Activated CD8-positive, alpha-beta memory T cell treated with anti-CD3 and anti-CD28 coated beads, Interleukin-2, amount 10 ng/mL, durations not matched to agents 7 days and 5 days (primary cell): ENCODE measurements around the gene SMURF2. TPM values are rescaled to one million over a fixed set of nuclear protein-coding genes. Genes with fewer than 3 reads are reported as not detected.
A peak's percentile ranks its signal among the peaks of the same experiment; 100 is the strongest.
"Not testable (repeated sequence)": the region's sequence is repeated elsewhere in the genome, so short reads cannot be mapped to it uniquely, and the experiment has no call there.

Experiments used
- ATAC-seq: fragments of 150-1000 bp; cut with Tn5 transposase; one replicate; pipeline ENCODE4 v1.10.0; 2021; ENCODE audit warnings: moderate library complexity
- CTCF ChIA-PET: fragments of 350-600 bp; sonication (Branson Sonifier 250); formaldehyde crosslinking; loops from one replicate; lab custom pipeline; 2021; ENCODE audit warnings: antibody characterized with exemption; lab: Charles Lee
- DNase-seq: peaks from one replicate; pipeline ENCODE4 v3.0.0-alpha.2; 2020
- H3K27ac Mint-ChIP-seq: one replicate; pipeline ENCODE4 v1.8.0; 2021; ENCODE audit warnings: mild to moderate bottlenecking, mixed read lengths
- H3K27me3 Mint-ChIP-seq: one replicate; pipeline ENCODE4 v1.8.0; 2021; ENCODE audit warnings: mixed read lengths
- H3K36me3 Mint-ChIP-seq: one replicate; pipeline ENCODE4 v1.8.0; 2021; ENCODE audit warnings: mild to moderate bottlenecking, mixed read lengths
- H3K4me1 Mint-ChIP-seq: one replicate; pipeline ENCODE4 v1.8.0; 2021; ENCODE audit warnings: mixed read lengths
- H3K4me3 Mint-ChIP-seq: one replicate; pipeline ENCODE4 v1.8.0; 2021; ENCODE audit warnings: mild to moderate bottlenecking, moderate library complexity, mixed read lengths
- H3K9me3 Mint-ChIP-seq: one replicate; pipeline ENCODE4 v1.8.0; 2022; ENCODE audit warnings: low read depth, mixed read lengths
- total RNA-seq, 2 experiments: library from RNA; stranded (reverse); gene quantifications; one replicate each; pipeline ENCODE4 v1.2.3, GENCODE V29; 2021

SMURF2 gene
- total RNA-seq, 2 experiments from 2014 or later = 16.0 to 22.1 TPM

GRCh38 chr17:64660978-64661725 is 955 bp downstream of the SMURF2 start:
- H3K9me3 Mint-ChIP-seq, H3K36me3 Mint-ChIP-seq, H3K27me3 Mint-ChIP-seq: not testable (repeated sequence)
- H3K4me1 Mint-ChIP-seq = peaks cover 36% of the 10 kb centered on the region
- H3K4me3 Mint-ChIP-seq = peak overlapping the region; percentile 98
- H3K27ac Mint-ChIP-seq = peak overlapping the region; percentile 92
- ATAC-seq = peak; percentile 8
- DNase-seq = peak; percentile 56
- CTCF ChIA-PET = interaction anchor here (0.7 to 2.2 kb wide), 5 partner anchors 12 to 242 kb away, joined by 3 to 7 read pairs (median 4); no protein-coding TSS in a partner anchor

GRCh38 chr17:64660195-64660977 is 1.7 kb downstream of the SMURF2 start:
- ATAC-seq, H3K27me3 Mint-ChIP-seq, CTCF ChIA-PET, H3K9me3 Mint-ChIP-seq, H3K36me3 Mint-ChIP-seq, DNase-seq: not testable (repeated sequence)
- peaks cover 36% of the 10 kb centered on the region for H3K4me1 Mint-ChIP-seq
- peak overlapping the region; percentile 92 for H3K27ac Mint-ChIP-seq
- peak overlapping the region; percentile 98 for H3K4me3 Mint-ChIP-seq

GRCh38 chr17:64658931-64659330 is 3.2 kb downstream of the SMURF2 start:
- CTCF ChIA-PET = no interaction called here
- H3K4me1 Mint-ChIP-seq = peaks cover 38% of the 10 kb centered on the region
- no peaks in the 10 kb centered on the region for H3K9me3 Mint-ChIP-seq
- H3K4me3 Mint-ChIP-seq = no peak overlapping the region
- H3K36me3 Mint-ChIP-seq = peaks cover 10% of the 10 kb centered on the region
- H3K27ac Mint-ChIP-seq = peak overlapping the region; percentile 0
- no peaks in the 10 kb centered on the region for H3K27me3 Mint-ChIP-seq
- DNase-seq = no peak
- no peak for ATAC-seq

GRCh38 chr17:64657610-64658125 is 4.4 kb downstream of the SMURF2 start:
- H3K9me3 Mint-ChIP-seq = no peaks in the 10 kb centered on the region
- DNase-seq = no peak
- CTCF ChIA-PET = interaction anchor here (0.7 to 2.2 kb wide), 7 partner anchors 10 to 167 kb away, joined by 3 to 8 read pairs (median 3); partner anchors contain the start of gene POLG2
- peaks cover 16% of the 10 kb centered on the region for H3K36me3 Mint-ChIP-seq
- peak overlapping the region; percentile 26 for H3K4me3 Mint-ChIP-seq
- H3K27me3 Mint-ChIP-seq = no peaks in the 10 kb centered on the region
- peak overlapping the region; percentile 16 for H3K27ac Mint-ChIP-seq
- ATAC-seq = no peak
- H3K4me1 Mint-ChIP-seq = peaks cover 44% of the 10 kb centered on the region

- H3K27me3 Mint-ChIP-seq = no peaks in the 10 kb centered on the region
- DNase-seq (no peak), ATAC-seq (no peak)
- no peak overlapping the region for H3K27ac Mint-ChIP-seq
- H3K4me3 Mint-ChIP-seq = no peak overlapping the region
- H3K9me3 Mint-ChIP-seq = no peaks in the 10 kb centered on the region
- H3K4me1 Mint-ChIP-seq = peaks cover 50% of the 10 kb centered on the region
- H3K36me3 Mint-ChIP-seq = peaks cover 14% of the 10 kb centered on the region
- CTCF ChIA-PET = interaction anchor here (1.2 to 1.8 kb wide), 3 partner anchors 10 to 81 kb away, joined by 3 to 6 read pairs (median 3); no protein-coding TSS in a partner anchor
Observed at GRCh38 chr17:64655704-64656103, 6.4 kb downstream of the SMURF2 start.

GRCh38 chr17:64653985-64654355 is 8.1 kb downstream of the SMURF2 start:
- Mint-ChIP-seq H3K4me1 (peaks cover 49% of the 10 kb centered on the region), H3K4me3 (peak overlapping the region; percentile 58), H3K36me3 (peaks cover 14% of the 10 kb centered on the region), H3K9me3 (no peaks in the 10 kb centered on the region), H3K27me3 (no peaks in the 10 kb centered on the region), H3K27ac (peak overlapping the region; percentile 84)
- CTCF ChIA-PET = no interaction called here
- ATAC-seq (no peak), DNase-seq (no peak)

- no peaks in the 10 kb centered on the region for H3K27me3 Mint-ChIP-seq
- peaks cover 14% of the 10 kb centered on the region for H3K36me3 Mint-ChIP-seq
- no peaks in the 10 kb centered on the region for H3K9me3 Mint-ChIP-seq
- peak overlapping the region; percentile 58 for H3K4me3 Mint-ChIP-seq
- peak overlapping the region; percentile 84 for H3K27ac Mint-ChIP-seq
- CTCF ChIA-PET = interaction anchor here (2.4 kb wide), 1 partner anchor 233 kb away, joined by 6 read pairs; no protein-coding TSS in a partner anchor
- no peak for ATAC-seq
- H3K4me1 Mint-ChIP-seq = peaks cover 51% of the 10 kb centered on the region
- DNase-seq = no peak
Observed at GRCh38 chr17:64653325-64653984, 8.7 kb downstream of the SMURF2 start.

GRCh38 chr17:64651889-64652288 is 10.2 kb downstream of the SMURF2 start:
- no peak overlapping the region for H3K27ac Mint-ChIP-seq

GRCh38 chr17:64648234-64648633 is 13.9 kb downstream of the SMURF2 start:
- no peak for DNase-seq
- CTCF ChIA-PET = interaction anchor here (0.9 to 4.3 kb wide), 6 partner anchors 9 to 228 kb away, joined by 3 to 33 read pairs (median 6); partner anchors contain the start of gene POLG2

More at GRCh38 chr17:64651889-64652288, 10.2 kb downstream of the SMURF2 start:
- Mint-ChIP-seq H3K9me3 (no peaks in the 10 kb centered on the region), H3K4me1 (peaks cover 50% of the 10 kb centered on the region), H3K36me3 (peaks cover 16% of the 10 kb centered on the region), H3K4me3 (no peak overlapping the region), H3K27me3 (no peaks in the 10 kb centered on the region)
- CTCF ChIA-PET = interaction anchor here (0.7 to 2.4 kb wide), 4 partner anchors 18 to 233 kb away, joined by 3 to 6 read pairs (median 4); partner anchors contain the start of gene CEP95
- ATAC-seq = no peak
- no peak for DNase-seq

GRCh38 chr17:64647817-64648216 is 14.3 kb downstream of the SMURF2 start:
- no peak for ATAC-seq
- Mint-ChIP-seq H3K36me3 (peaks cover 7% of the 10 kb centered on the region), H3K27ac (no peak overlapping the region), H3K4me3 (no peak overlapping the region), H3K4me1 (peaks cover 41% of the 10 kb centered on the region), H3K9me3 (no peaks in the 10 kb centered on the region), H3K27me3 (no peaks in the 10 kb centered on the region)
- CTCF ChIA-PET = interaction anchor here (0.9 to 4.3 kb wide), 5 partner anchors 9 to 227 kb away, joined by 3 to 33 read pairs (median 4); partner anchors contain the start of gene POLG2
- DNase-seq = no peak

More at GRCh38 chr17:64648234-64648633, 13.9 kb downstream of the SMURF2 start:
- H3K9me3 Mint-ChIP-seq = no peaks in the 10 kb centered on the region
- peaks cover 45% of the 10 kb centered on the region for H3K4me1 Mint-ChIP-seq
- no peak overlapping the region for H3K27ac Mint-ChIP-seq
- ATAC-seq = no peak
- H3K27me3 Mint-ChIP-seq = no peaks in the 10 kb centered on the region
- H3K36me3 Mint-ChIP-seq = peaks cover 7% of the 10 kb centered on the region
- no peak overlapping the region for H3K4me3 Mint-ChIP-seq

- Mint-ChIP-seq H3K4me1 (peaks cover 31% of the 10 kb centered on the region), H3K27ac (no peak overlapping the region), H3K36me3 (peaks cover 19% of the 10 kb centered on the region), H3K27me3 (no peaks in the 10 kb centered on the region), H3K4me3 (no peak overlapping the region), H3K9me3 (peaks cover 2% of the 10 kb centered on the region)
- DNase-seq (no peak), ATAC-seq (no peak)
- CTCF ChIA-PET = interaction anchor here (2.3 kb wide), 1 partner anchor 10 kb away, joined by 7 read pairs; no protein-coding TSS in a partner anchor
Observed at GRCh38 chr17:64639516-64639915, 22.6 kb downstream of the SMURF2 start.

- ATAC-seq = no peak
- Mint-ChIP-seq H3K27ac (peak overlapping the region; percentile 2), H3K27me3 (no peaks in the 10 kb centered on the region), H3K36me3 (peaks cover 20% of the 10 kb centered on the region), H3K9me3 (peaks cover 2% of the 10 kb centered on the region), H3K4me1 (peaks cover 37% of the 10 kb centered on the region), H3K4me3 (no peak overlapping the region)
- DNase-seq = no peak
- CTCF ChIA-PET = interaction anchor here (2.3 kb wide), 1 partner anchor 10 kb away, joined by 7 read pairs; no protein-coding TSS in a partner anchor
Observed at GRCh38 chr17:64638552-64639203, 23.4 kb downstream of the SMURF2 start.
